ENCODE results near the gene NR6A1. TPM values are rescaled to one million over a fixed set of nuclear protein-coding genes. Genes with fewer than 3 reads are reported as not detected.

The NR6A1 gene
- total and polyA plus RNA-seq, 4 experiments from 2014 or later, result 0.06 TPM; not detected in 3

DNA sequence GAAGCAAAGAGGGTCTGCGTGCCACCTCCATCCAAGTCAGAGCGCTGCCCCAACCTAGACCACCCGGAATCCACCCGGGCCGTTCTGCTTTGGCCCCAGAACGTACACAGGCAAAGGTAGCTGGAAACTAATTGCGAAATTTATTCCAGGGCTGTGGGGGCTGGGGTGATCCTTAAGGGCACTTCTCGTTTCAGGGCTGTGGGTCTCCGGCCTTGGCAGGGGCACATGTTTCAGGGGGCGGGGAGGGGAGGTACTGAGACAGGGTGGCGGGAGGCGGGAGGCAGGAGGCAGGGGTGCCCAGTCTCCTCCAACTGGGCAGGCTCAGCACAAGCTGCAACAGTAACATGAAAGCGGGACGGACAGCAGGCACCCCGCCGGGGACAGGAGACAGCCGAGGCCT, 290.0 kb downstream of the NR6A1 start:
- Mint-ChIP-seq H3K27ac (no peak overlapping the region), H3K4me3 (no peak overlapping the region), H3K36me3 (no peaks in the 10 kb centered on the region), H3K27me3 (peaks cover 3 to 7% of the 10 kb centered on the region in 2 donors), H3K9me3 (no peaks in the 10 kb centered on the region), H3K4me1 (no peaks in the 10 kb centered on the region)
- no peaks in the 10 kb centered on the region for H3K36me3 ChIP-seq (ENCODE audit: insufficient read depth, low read length)
- no peak overlapping the region for H3K4me3 ChIP-seq (ENCODE audit: low read length in 2 of 2)
- H3K9me3 ChIP-seq (ENCODE audit: control insufficient read depth in 1 of 2, low read length in 2 of 2), result no peaks in the 10 kb centered on the region
- H3K27me3 ChIP-seq (ENCODE audit: insufficient read depth, low read length), result no peaks in the 10 kb centered on the region
- intact Hi-C loops (cut with micrococcal nuclease), result no loop called here
- no peak overlapping the region for H3K27ac ChIP-seq (ENCODE audit: low read depth, low read length)
- no peaks in the 10 kb centered on the region for H3K4me1 ChIP-seq (ENCODE audit: insufficient read depth, low read length)
- CTCF ChIA-PET (ENCODE audit: partially characterized antibody), result no interaction called here
- DNase-seq, result no peak
- POLR2A ChIA-PET (ENCODE audit: partially characterized antibody), result no interaction called here

- CTCF ChIA-PET (ENCODE audit: partially characterized antibody), result no interaction called here
- H3K4me1 ChIP-seq (ENCODE audit: insufficient read depth, low read length), result no peaks in the 10 kb centered on the region
These were observed 290.5 kb downstream of the NR6A1 start for GRCh38 chr9:124480621-124480981.

GRCh38 chr9:124479947-124480620, 291.0 kb downstream of the NR6A1 start:
- Histone ChIP-seq H3K27me3 (ENCODE audit: insufficient read depth, low read length) (no peaks in the 10 kb centered on the region), H3K9me3 (ENCODE audit: control insufficient read depth in 1 of 2, low read length in 2 of 2) (no peaks in the 10 kb centered on the region), H3K27ac (ENCODE audit: low read depth, low read length) (no peak overlapping the region), H3K4me3 (ENCODE audit: low read length in 2 of 2) (no peak overlapping the region), H3K36me3 (ENCODE audit: insufficient read depth, low read length) (no peaks in the 10 kb centered on the region), H3K4me1 (ENCODE audit: insufficient read depth, low read length) (no peaks in the 10 kb centered on the region)
- ChIA-PET CTCF (ENCODE audit: partially characterized antibody) (no interaction called here), POLR2A (ENCODE audit: partially characterized antibody) (no interaction called here)
- DNase-seq, result no peak
- Mint-ChIP-seq H3K27ac (no peak overlapping the region), H3K4me1 (no peaks in the 10 kb centered on the region), H3K9me3 (no peaks in the 10 kb centered on the region), H3K27me3 (peaks cover 6 to 7% of the 10 kb centered on the region in 2 donors), H3K36me3 (no peaks in the 10 kb centered on the region), H3K4me3 (no peak overlapping the region)
- intact Hi-C loops (cut with micrococcal nuclease), result no loop called here

More at GRCh38 chr9:124480621-124480981, 290.5 kb downstream of the NR6A1 start:
- POLR2A ChIA-PET (ENCODE audit: partially characterized antibody), result no interaction called here
- Histone ChIP-seq H3K27ac (ENCODE audit: low read depth, low read length) (no peak overlapping the region), H3K9me3 (ENCODE audit: control insufficient read depth in 1 of 2, low read length in 2 of 2) (no peaks in the 10 kb centered on the region), H3K36me3 (ENCODE audit: insufficient read depth, low read length) (no peaks in the 10 kb centered on the region), H3K4me3 (ENCODE audit: low read length in 2 of 2) (no peak overlapping the region), H3K27me3 (ENCODE audit: insufficient read depth, low read length) (no peaks in the 10 kb centered on the region)
- no peaks in the 10 kb centered on the region for H3K4me1 Mint-ChIP-seq
- no peak overlapping the region for H3K4me3 Mint-ChIP-seq
- peaks cover 3 to 7% of the 10 kb centered on the region in 2 donors for H3K27me3 Mint-ChIP-seq
- no peaks in the 10 kb centered on the region for H3K36me3 Mint-ChIP-seq
- H3K27ac Mint-ChIP-seq, result no peak overlapping the region
- no peaks in the 10 kb centered on the region for H3K9me3 Mint-ChIP-seq
- intact Hi-C loops (cut with micrococcal nuclease), result no loop called here
- DNase-seq, result no peak

DNA sequence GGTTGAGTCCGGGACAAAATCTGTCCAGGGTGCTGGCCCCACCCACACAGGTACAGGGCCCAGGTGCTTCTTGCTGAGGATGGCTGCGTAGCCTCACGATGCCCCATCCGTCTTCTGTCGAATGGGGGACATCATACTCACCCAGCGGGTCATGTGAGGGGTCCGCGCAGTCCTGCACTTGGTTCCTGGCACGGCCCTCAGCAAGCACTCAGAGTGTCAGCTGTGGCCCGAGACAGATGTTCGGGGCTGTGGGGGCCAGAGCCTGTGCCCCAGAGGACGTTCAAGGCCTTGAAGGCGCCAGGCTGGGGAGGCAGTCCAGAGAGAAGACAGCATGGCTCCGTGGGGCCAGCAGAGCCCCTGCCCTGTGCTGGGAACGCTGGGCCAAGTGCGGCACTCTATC, 291.7 kb downstream of the NR6A1 start:
- Mint-ChIP-seq H3K4me1 (no peaks in the 10 kb centered on the region), H3K27ac (no peak overlapping the region), H3K27me3 (peaks cover 6 to 7% of the 10 kb centered on the region in 2 donors), H3K4me3 (no peak overlapping the region), H3K9me3 (no peaks in the 10 kb centered on the region), H3K36me3 (no peaks in the 10 kb centered on the region)
- Histone ChIP-seq H3K4me1 (ENCODE audit: insufficient read depth, low read length) (no peaks in the 10 kb centered on the region), H3K27ac (ENCODE audit: low read depth, low read length) (no peak overlapping the region), H3K27me3 (ENCODE audit: insufficient read depth, low read length) (no peaks in the 10 kb centered on the region), H3K9me3 (ENCODE audit: control insufficient read depth in 1 of 2, low read length in 2 of 2) (no peaks in the 10 kb centered on the region), H3K4me3 (ENCODE audit: low read length in 2 of 2) (no peak overlapping the region), H3K36me3 (ENCODE audit: insufficient read depth, low read length) (no peaks in the 10 kb centered on the region)
- intact Hi-C loops (cut with micrococcal nuclease), result no loop called here
- POLR2A ChIA-PET (ENCODE audit: partially characterized antibody), result no interaction called here
- DNase-seq, result no peak
- CTCF ChIA-PET (ENCODE audit: partially characterized antibody), result no interaction called here

DNA sequence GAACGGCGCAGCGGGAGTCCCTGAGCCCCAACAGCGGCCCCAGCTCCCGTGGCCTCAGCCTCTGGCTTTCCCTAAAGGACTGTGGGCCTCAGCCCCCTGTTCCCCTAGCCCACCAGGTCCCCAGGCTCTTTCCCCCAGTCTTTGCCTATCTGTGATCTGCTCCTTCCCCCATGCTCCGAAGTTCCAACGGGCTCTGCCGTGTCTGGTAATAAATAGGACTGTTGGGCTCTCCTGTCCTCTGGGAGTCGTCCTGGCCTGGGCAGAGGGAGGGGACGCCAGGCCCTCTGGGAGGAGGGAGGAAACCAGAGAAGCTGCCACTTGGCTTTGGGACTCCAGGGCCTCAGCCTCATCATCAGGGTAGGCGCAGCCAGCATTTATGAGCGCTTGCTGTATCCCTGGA, 292.8 kb downstream of the NR6A1 start:
- Histone ChIP-seq H3K4me3 (ENCODE audit: low read length in 2 of 2) (no peak overlapping the region), H3K9me3 (ENCODE audit: control insufficient read depth in 1 of 2, low read length in 2 of 2) (no peaks in the 10 kb centered on the region), H3K27ac (ENCODE audit: low read depth, low read length) (no peak overlapping the region), H3K4me1 (ENCODE audit: insufficient read depth, low read length) (no peaks in the 10 kb centered on the region), H3K36me3 (ENCODE audit: insufficient read depth, low read length) (no peaks in the 10 kb centered on the region), H3K27me3 (ENCODE audit: insufficient read depth, low read length) (no peaks in the 10 kb centered on the region)
- no peaks in the 10 kb centered on the region for H3K4me1 Mint-ChIP-seq
- no peak overlapping the region for H3K4me3 Mint-ChIP-seq
- POLR2A ChIA-PET (ENCODE audit: partially characterized antibody), result no interaction called here
- peaks cover 7 to 9% of the 10 kb centered on the region in 2 donors for H3K27me3 Mint-ChIP-seq
- H3K36me3 Mint-ChIP-seq, result no peaks in the 10 kb centered on the region
- no peak overlapping the region for H3K27ac Mint-ChIP-seq
- no peaks in the 10 kb centered on the region for H3K9me3 Mint-ChIP-seq
- DNase-seq, result no peak
- intact Hi-C loops (cut with micrococcal nuclease), result no loop called here
- CTCF ChIA-PET (ENCODE audit: partially characterized antibody), result no interaction called here

- peaks cover 7 to 11% of the 10 kb centered on the region in 2 donors for H3K27me3 Mint-ChIP-seq
- Histone ChIP-seq H3K36me3 (ENCODE audit: insufficient read depth, low read length) (no peaks in the 10 kb centered on the region), H3K27ac (ENCODE audit: low read depth, low read length) (no peak overlapping the region), H3K27me3 (ENCODE audit: insufficient read depth, low read length) (no peaks in the 10 kb centered on the region), H3K4me1 (ENCODE audit: insufficient read depth, low read length) (no peaks in the 10 kb centered on the region), H3K9me3 (ENCODE audit: control insufficient read depth in 1 of 2, low read length in 2 of 2) (no peaks in the 10 kb centered on the region), H3K4me3 (ENCODE audit: low read length in 2 of 2) (no peak overlapping the region)
- no peak overlapping the region for H3K27ac Mint-ChIP-seq
- no peak for DNase-seq
- ChIA-PET POLR2A (ENCODE audit: partially characterized antibody) (no interaction called here), CTCF (ENCODE audit: partially characterized antibody) (no interaction called here)
- H3K4me3 Mint-ChIP-seq, result no peak overlapping the region
- no peaks in the 10 kb centered on the region for H3K36me3 Mint-ChIP-seq
- H3K4me1 Mint-ChIP-seq, result no peaks in the 10 kb centered on the region
- intact Hi-C loops (cut with micrococcal nuclease), result no loop called here
- no peaks in the 10 kb centered on the region for H3K9me3 Mint-ChIP-seq
These were observed 293.3 kb downstream of the NR6A1 start for GRCh38 chr9:124477648-124478285.

DNA sequence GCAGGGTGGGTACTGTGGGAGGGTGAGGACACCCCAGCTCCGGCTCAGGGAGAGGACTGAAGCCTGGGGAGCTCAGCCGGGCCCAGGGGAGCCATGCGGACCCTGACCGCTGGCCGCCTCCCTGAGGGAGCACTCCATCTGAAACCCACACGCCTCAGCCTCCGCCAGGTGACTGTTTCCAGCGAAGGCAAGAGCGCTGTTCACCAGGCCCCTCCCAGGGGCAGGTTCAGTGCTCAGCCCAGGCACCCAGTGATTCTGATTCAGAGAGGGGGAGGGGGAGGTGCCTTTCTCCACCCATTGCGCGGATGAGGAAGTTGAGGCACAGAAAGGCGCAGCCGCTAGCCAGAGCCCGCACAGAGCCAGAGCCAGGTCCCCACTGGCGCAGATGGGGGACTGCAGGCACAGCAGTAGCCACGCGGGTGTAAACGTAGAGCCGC, 293.9 kb downstream of the NR6A1 start:
- no peaks in the 10 kb centered on the region for H3K27me3 ChIP-seq (ENCODE audit: insufficient read depth, low read length)
- H3K27ac ChIP-seq (ENCODE audit: low read depth, low read length), result no peak overlapping the region
- ChIA-PET CTCF (ENCODE audit: partially characterized antibody) (no interaction called here), POLR2A (ENCODE audit: partially characterized antibody) (no interaction called here)
- Mint-ChIP-seq H3K36me3 (no peaks in the 10 kb centered on the region), H3K4me3 (no peak overlapping the region), H3K27me3 (peaks cover 7 to 13% of the 10 kb centered on the region in 2 donors), H3K27ac (no peak overlapping the region), H3K4me1 (no peaks in the 10 kb centered on the region), H3K9me3 (no peaks in the 10 kb centered on the region)
- no peaks in the 10 kb centered on the region for H3K9me3 ChIP-seq (ENCODE audit: control insufficient read depth in 1 of 2, low read length in 2 of 2)
- no peaks in the 10 kb centered on the region for H3K4me1 ChIP-seq (ENCODE audit: insufficient read depth, low read length)
- DNase-seq, result no peak
- intact Hi-C loops (cut with micrococcal nuclease), result no loop called here
- H3K4me3 ChIP-seq (ENCODE audit: low read length in 2 of 2), result no peak overlapping the region
- no peaks in the 10 kb centered on the region for H3K36me3 ChIP-seq (ENCODE audit: insufficient read depth, low read length)
